ENCODE results near the gene SEMA4G.

DNA sequence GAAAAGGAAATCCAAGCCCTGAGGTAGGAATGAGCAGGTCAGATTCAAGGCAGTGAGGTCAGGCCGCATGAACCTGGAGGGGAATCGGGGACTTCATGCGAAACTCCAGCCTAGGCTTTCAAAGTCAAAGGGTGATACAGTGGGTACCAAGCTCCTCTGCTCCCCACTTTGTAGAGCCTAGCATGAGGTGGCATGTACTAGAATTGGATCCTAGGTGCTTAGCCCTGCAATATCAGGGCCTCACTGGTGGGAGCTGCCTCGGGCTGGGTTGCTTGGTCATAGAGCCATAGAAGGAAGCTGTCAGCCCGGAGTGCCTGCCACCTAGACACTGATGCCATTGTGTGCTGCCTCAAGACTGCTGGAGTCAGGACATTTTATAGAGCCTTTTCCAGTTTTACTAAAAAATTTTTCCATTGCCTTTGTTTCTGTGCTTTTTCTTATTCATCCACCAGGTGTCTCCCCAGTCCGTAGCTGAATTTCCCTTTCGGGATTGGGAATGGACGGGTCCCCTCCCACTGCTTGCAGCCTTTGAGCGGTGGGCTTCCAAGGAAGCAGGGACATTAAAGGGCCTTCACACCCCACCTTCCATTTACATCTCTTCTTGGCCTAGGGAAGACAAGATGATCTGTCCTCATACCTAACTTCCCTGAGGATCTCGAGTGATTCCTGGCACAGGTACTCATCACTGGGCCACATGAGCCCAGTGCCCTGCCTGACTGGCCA lies 24.8 kb downstream of the SEMA4G start:
- TF ChIP-seq REST (IDR thresholded peaks at IDR 0.05; ENCODE audit: unreplicated experiment) (no peak), EZH2 (IDR thresholded peaks at IDR 0.05; ENCODE audit: low read depth, unreplicated experiment) (no peak), POLR2AphosphoS5 (IDR thresholded peaks at IDR 0.05; ENCODE audit: low read depth) (no peak), CREB1 (CRISPR knock-in tag; IDR thresholded peaks at IDR 0.05; ENCODE audit: low read depth) (no peak), ZNF114 (CRISPR knock-in tag; IDR thresholded peaks at IDR 0.05) (no peak), EZH2phosphoT487 (IDR thresholded peaks at IDR 0.05; ENCODE audit: unreplicated experiment) (no peak)
- TF ChIP-seq, protein P1, sequence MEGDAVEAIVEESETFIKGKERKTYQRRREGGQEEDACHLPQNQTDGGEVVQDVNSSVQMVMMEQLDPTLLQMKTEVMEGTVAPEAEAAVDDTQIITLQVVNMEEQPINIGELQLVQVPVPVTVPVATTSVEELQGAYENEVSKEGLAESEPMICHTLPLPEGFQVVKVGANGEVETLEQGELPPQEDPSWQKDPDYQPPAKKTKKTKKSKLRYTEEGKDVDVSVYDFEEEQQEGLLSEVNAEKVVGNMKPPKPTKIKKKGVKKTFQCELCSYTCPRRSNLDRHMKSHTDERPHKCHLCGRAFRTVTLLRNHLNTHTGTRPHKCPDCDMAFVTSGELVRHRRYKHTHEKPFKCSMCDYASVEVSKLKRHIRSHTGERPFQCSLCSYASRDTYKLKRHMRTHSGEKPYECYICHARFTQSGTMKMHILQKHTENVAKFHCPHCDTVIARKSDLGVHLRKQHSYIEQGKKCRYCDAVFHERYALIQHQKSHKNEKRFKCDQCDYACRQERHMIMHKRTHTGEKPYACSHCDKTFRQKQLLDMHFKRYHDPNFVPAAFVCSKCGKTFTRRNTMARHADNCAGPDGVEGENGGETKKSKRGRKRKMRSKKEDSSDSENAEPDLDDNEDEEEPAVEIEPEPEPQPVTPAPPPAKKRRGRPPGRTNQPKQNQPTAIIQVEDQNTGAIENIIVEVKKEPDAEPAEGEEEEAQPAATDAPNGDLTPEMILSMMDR (conservative IDR thresholded peaks at IDR 0.05; ENCODE audit: low read depth in 2 of 2): peak; percentile 74 to 75
